ENCODE results near the gene TMIGD3. TPM values are rescaled to one million over a fixed set of nuclear protein-coding genes. Genes with fewer than 3 reads are reported as not detected.
A peak's percentile ranks its signal among the peaks of the same experiment; 100 is the strongest.

TMIGD3 gene
- total RNA-seq, 2 donors from 2014 or later: 4.7 to 20.0 TPM

DNA sequence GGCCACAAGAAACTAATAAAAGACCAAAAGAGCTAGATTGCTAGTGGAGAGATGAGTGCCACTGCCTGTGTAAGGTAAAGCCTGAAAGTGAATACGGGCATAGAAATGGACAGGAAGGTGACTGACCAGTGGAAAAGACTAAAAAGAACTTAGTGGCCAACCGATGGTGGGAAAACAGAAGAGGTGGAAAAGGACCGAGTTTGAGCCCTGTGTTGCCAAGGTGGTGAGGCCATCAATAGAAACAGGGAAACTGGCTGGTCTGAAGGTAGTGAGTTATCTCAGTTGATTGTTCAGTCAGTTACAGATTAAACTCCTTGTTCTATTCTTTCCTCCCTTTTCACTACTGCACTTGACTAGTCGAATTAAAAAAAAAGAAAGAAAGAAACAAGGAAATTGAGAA is 56.9 kb downstream of the TMIGD3 start:
- Histone ChIP-seq H3K4me1 (ENCODE audit: control insufficient read depth in 1 of 2, low read depth in 2 of 2) (peaks cover 16 to 32% of the 10 kb centered on the region in 2 donors), H3K27ac (no peak overlapping the region), H3K36me3 (peaks cover 25% of the 10 kb centered on the region), H3K4me3 (no peak overlapping the region), H3K27me3 (replicated peaks; ENCODE audit: insufficient read depth) (no peaks in the 10 kb centered on the region), H3K9me3 (no peaks in the 10 kb centered on the region)
- ATAC-seq (ENCODE audit: insufficient number of reproducible peaks, low FRiP score, low read depth) (no peak), DNase-seq (ENCODE audit: low spot score) (no peak)
- TF ChIP-seq, protein P1, sequence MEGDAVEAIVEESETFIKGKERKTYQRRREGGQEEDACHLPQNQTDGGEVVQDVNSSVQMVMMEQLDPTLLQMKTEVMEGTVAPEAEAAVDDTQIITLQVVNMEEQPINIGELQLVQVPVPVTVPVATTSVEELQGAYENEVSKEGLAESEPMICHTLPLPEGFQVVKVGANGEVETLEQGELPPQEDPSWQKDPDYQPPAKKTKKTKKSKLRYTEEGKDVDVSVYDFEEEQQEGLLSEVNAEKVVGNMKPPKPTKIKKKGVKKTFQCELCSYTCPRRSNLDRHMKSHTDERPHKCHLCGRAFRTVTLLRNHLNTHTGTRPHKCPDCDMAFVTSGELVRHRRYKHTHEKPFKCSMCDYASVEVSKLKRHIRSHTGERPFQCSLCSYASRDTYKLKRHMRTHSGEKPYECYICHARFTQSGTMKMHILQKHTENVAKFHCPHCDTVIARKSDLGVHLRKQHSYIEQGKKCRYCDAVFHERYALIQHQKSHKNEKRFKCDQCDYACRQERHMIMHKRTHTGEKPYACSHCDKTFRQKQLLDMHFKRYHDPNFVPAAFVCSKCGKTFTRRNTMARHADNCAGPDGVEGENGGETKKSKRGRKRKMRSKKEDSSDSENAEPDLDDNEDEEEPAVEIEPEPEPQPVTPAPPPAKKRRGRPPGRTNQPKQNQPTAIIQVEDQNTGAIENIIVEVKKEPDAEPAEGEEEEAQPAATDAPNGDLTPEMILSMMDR (IDR thresholded peaks at IDR 0.05): no peak

DNA sequence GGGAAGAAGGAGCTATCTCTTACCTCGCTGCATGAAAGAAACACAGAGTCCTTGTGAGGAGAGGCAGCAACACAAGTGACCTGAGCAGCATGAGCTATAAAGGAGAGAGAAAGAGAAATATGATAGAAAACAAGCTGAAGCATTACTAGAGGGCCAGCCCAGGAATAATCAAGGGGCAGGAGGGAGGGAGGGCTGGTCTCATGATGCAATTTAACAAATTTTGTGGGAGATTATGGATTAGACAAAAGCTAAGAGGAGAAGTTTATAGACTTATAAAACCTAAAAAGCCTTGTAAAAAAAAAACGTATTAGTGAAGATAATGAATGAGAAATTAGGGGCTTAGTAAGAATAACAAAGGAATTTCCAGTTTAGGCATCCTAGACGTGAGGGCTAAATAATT is 59.4 kb downstream of the TMIGD3 start:
- H3K36me3 ChIP-seq: peaks cover 42% of the 10 kb centered on the region
- no peak overlapping the region for H3K27ac ChIP-seq
- H3K4me1 ChIP-seq (ENCODE audit: control insufficient read depth in 1 of 2, low read depth in 2 of 2): peaks cover 0 to 14% of the 10 kb centered on the region in 2 donors
- TF ChIP-seq, protein P1 (IDR thresholded peaks at IDR 0.05): no peak
- no peaks in the 10 kb centered on the region for H3K27me3 ChIP-seq (replicated peaks; ENCODE audit: insufficient read depth)
- no peaks in the 10 kb centered on the region for H3K9me3 ChIP-seq
- DNase-seq (ENCODE audit: low spot score) (no peak), ATAC-seq (ENCODE audit: insufficient number of reproducible peaks, low FRiP score, low read depth) (no peak)
- no peak overlapping the region for H3K4me3 ChIP-seq

DNA sequence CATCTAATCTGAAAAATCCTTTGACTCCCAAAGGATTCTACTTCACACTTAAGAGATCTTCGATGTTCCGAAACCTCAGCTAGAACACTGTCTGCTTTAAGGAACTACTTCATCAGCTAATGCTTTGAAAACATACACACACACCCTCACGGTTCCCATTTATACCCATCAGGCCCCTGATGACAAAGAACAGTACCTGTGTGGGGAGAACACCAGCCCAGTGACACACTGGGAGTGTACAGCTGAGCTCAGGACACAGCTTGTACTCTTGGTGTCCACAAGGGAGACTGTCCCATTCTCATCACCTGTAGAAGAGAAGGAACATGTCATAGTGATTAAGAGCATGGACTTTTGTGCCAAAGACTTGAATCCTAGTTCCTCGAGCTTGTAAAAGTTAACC is 61.0 kb downstream of the TMIGD3 start:
- no peak overlapping the region for H3K27ac ChIP-seq
- H3K4me3 ChIP-seq: no peak overlapping the region
- no peaks in the 10 kb centered on the region for H3K27me3 ChIP-seq (replicated peaks; ENCODE audit: insufficient read depth)
- H3K36me3 ChIP-seq: peaks cover 44% of the 10 kb centered on the region
- H3K9me3 ChIP-seq: no peaks in the 10 kb centered on the region
- peaks cover 0 to 5% of the 10 kb centered on the region in 2 donors for H3K4me1 ChIP-seq (ENCODE audit: control insufficient read depth in 1 of 2, low read depth in 2 of 2)
- DNase-seq (ENCODE audit: low spot score) (no peak), ATAC-seq (ENCODE audit: insufficient number of reproducible peaks, low FRiP score, low read depth) (no peak)
- TF ChIP-seq, protein P1 (IDR thresholded peaks at IDR 0.05): no peak

DNA sequence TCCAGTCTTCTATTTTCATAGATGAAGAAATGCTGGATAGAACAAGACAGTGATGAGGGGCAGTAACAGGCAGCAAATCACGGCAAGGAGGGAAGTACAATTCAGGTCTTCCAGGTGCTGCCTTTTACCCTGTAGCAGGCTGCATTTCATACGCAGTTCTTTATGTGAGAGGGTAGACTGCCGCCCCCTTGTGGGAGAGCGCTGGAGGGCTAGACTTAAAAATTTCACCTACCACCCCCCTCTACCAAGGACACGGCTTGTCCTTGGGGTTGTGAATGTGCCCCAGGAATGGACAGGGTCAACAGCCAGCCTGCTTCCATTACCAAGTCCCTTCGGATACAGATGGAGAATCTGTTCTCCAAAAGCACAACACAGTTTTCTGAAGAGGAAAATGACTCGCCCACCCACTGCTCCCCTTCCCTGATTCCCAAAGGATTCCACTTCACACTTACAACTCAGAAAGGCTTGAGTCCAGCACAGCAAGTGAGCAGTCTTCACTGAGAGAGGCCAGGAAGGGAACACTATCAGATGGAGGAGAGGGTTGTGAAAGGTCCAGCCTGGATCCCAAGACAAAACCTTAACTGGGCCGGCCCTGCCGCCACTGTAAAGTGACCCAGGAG is 61.8 kb downstream of the TMIGD3 start:
- ATAC-seq (ENCODE audit: insufficient number of reproducible peaks, low FRiP score, low read depth) (no peak), DNase-seq (ENCODE audit: low spot score) (no peak)
- Histone ChIP-seq H3K4me3 (no peak overlapping the region), H3K4me1 (ENCODE audit: control insufficient read depth in 1 of 2, low read depth in 2 of 2) (no peaks in the 10 kb centered on the region), H3K36me3 (peaks cover 44% of the 10 kb centered on the region), H3K27me3 (replicated peaks; ENCODE audit: insufficient read depth) (no peaks in the 10 kb centered on the region), H3K27ac (no peak overlapping the region), H3K9me3 (no peaks in the 10 kb centered on the region)
- TF ChIP-seq, protein P1 (IDR thresholded peaks at IDR 0.05): peak; percentile 12

DNA sequence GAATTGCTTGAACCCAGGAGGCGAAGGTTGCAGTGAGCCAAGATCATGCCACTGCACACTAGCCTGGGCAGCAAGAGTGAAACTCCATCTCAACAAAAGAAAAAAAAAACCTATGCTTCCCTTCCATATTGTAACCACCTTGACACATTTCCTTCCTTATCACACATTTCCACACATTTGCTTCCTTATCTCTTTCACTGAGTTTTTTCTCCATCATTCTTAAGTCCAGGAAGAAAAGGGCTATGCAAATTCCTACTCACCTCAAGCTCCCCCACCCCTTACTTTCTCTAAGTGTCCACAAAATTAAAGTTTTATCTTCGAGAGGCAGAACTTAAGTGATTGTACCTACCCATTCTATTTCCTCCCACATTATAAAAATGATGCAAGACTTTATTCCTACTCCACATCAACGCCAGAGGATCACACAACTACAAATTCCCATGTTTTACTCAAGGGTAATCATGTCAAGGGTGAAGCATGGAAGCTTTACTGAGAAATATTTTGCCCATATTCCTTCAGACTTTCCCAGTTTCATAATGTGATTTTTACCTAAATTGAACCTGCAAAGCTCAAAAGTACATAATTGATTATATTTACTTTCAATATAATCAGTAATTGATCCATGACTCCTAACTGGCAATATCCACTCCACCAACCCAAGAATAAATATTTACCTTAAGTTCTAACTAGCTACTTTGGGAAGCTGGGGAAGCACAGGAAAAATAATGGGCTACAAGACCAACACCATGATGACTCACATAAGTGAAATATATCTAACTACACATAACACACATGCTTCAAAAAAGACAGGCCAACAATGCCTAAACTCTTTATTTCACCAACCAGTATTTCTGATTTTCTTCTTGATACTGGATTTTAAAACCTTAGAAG is 63.7 kb downstream of the TMIGD3 start:
- no peaks in the 10 kb centered on the region for H3K4me1 ChIP-seq (ENCODE audit: control insufficient read depth in 1 of 2, low read depth in 2 of 2)
- DNase-seq (ENCODE audit: low spot score) (no peak), ATAC-seq (ENCODE audit: insufficient number of reproducible peaks, low FRiP score, low read depth) (no peak)
- no peaks in the 10 kb centered on the region for H3K27me3 ChIP-seq (replicated peaks; ENCODE audit: insufficient read depth)
- no peak overlapping the region for H3K4me3 ChIP-seq
- no peak overlapping the region for H3K27ac ChIP-seq
- TF ChIP-seq, protein P1 (IDR thresholded peaks at IDR 0.05): no peak
- H3K9me3 ChIP-seq: no peaks in the 10 kb centered on the region
- H3K36me3 ChIP-seq: peaks cover 44% of the 10 kb centered on the region
